GM18870 (cell line): ENCODE results near the gene ARMC12.

ENCODE experiments used
- ATAC-seq: cut with Tn5 transposase; IDR thresholded peaks from one replicate; pipeline ENCODE4 v1.9.1; 2021; ENCODE audit warnings: moderate library complexity; ENCODE audit not compliant: unreplicated experiment

Gene ARMC12

DNA sequence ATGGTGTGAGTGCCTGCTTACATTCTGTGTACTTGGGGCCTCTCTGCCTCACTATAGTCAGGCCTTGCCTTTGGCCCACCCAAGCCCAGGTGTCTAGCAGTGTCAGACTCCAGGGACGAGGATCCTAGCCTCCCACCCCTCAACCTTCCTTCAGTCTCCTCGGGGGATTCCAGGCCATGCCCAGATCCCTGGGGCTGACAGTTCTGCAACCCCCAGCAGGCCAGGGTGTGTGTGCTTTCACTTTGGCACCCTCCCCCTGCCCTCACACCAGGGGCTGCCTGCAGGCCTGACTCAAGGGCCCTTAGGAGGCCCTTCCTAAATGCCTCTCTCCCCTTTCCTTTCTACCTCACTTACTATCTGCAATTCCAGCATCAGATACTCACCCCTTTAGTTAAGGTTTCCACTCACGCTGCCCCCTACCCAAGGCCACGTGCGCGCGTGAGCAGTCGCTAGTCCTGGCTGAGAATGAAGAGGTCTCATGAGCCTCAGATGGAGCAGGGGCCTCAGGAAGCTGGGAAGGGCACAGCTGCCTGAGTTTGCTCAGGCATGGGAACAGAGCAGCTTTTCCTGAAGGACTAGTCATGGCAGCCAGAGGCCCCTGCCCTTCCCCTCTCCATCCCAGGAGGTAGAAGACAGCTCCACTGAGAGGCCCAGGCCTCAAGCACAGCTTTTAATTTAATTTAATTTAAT is 61.1 kb downstream of the ARMC12 start:
- no peak for ATAC-seq
